Body of pancreas (tissue), 4 donors: ENCODE data around the gene MAP1B.

Experiments used
- CTCF ChIP-seq, 7 experiments: fragments of 450-650 bp in 4 of 7; fragments of 200-600 bp in 3 of 7; sonication (generic) in 3 of 7; IDR thresholded peaks; one replicate each; pipeline ENCODE4 v1.5.1; 2016 to 2019; ENCODE audit warnings: antibody characterized with exemption in 7 of 7
- POLR2A ChIP-seq, 3 donors: fragments of 450-650 bp; IDR thresholded peaks; one replicate each; pipeline ENCODE4 v1.6.1; 2016; ENCODE audit warnings: antibody characterized with exemption in 3 of 3, mild to moderate bottlenecking in 2 of 3

GRCh38 chr5:72123764-72124376 is 16.6 kb downstream of the MAP1B start:
- TF ChIP-seq CTCF (IDR thresholded peaks at IDR 0.05) (no peak), POLR2A (IDR thresholded peaks at IDR 0.05) (no peak)
